MM.1S (cell line): ENCODE measurements around the gene PSMC3.

Source experiments
- DNase-seq: peaks from one replicate; pipeline ENCODE4 v3.0.0-alpha.2; 2015
- H2AFZ ChIP-seq: fragments of 300-600 bp; sonication (generic); 2 replicates; pipeline ENCODE4 v1.6.0; 2016; ENCODE audit warnings: antibody characterized with exemption, low read length
- H3F3A ChIP-seq: fragments of 300-600 bp; sonication (generic); 2 replicates; pipeline ENCODE4 v1.6.1; 2016; ENCODE audit warnings: mild to moderate bottlenecking, antibody characterized with exemption, low read length, moderate library complexity, mixed read lengths; ENCODE audit not compliant: insufficient read depth
- H3K27ac ChIP-seq: fragments of 300-600 bp; sonication (generic); 2 replicates; pipeline ENCODE4 v1.5.1; 2016; ENCODE audit warnings: mild to moderate bottlenecking, low read length
- H3K27me3 ChIP-seq: fragments of 300-600 bp; sonication (generic); replicated peaks from 2 replicates; pipeline ENCODE4 v1.6.0; 2016; ENCODE audit warnings: low read length; ENCODE audit not compliant: insufficient read depth
- H3K36me3 ChIP-seq: fragments of 300-600 bp; sonication (generic); replicated peaks from 2 replicates; pipeline ENCODE4 v1.6.1; 2016; ENCODE audit warnings: mild to moderate bottlenecking, low read length, mixed read lengths; ENCODE audit not compliant: insufficient read depth
- H3K4me1 ChIP-seq: fragments of 300-600 bp; sonication (generic); 2 replicates; pipeline ENCODE4 v1.6.1; 2016; ENCODE audit warnings: low read length, mixed read lengths
- H3K4me2 ChIP-seq: fragments of 300-600 bp; sonication (generic); 2 replicates; pipeline ENCODE4 v1.6.0; 2016; ENCODE audit warnings: low read depth, low read length
- H3K4me3 ChIP-seq: fragments of 300-600 bp; sonication (generic); 2 replicates; pipeline ENCODE4 v1.5.1; 2016; ENCODE audit warnings: low read length, mixed read lengths
- H3K79me2 ChIP-seq: fragments of 300-600 bp; sonication (generic); 2 replicates; pipeline ENCODE4 v1.6.1; 2016; ENCODE audit warnings: mixed run types, low read length, mixed read lengths
- H3K9ac ChIP-seq: fragments of 300-600 bp; sonication (generic); 2 replicates; pipeline ENCODE4 v1.6.1; 2016; ENCODE audit warnings: low read length, mixed read lengths
- H3K9me2 ChIP-seq: fragments of 300-600 bp; sonication (generic); replicated peaks from 2 replicates; pipeline ENCODE4 v1.6.1; 2016; ENCODE audit warnings: mild to moderate bottlenecking, low read length, mixed read lengths; ENCODE audit not compliant: insufficient read depth
- H3K9me3 ChIP-seq: fragments of 300-600 bp; sonication (generic); replicated peaks from 2 replicates; pipeline ENCODE4 v1.6.1; 2016; ENCODE audit warnings: mild to moderate bottlenecking, low read length, mixed read lengths; ENCODE audit not compliant: insufficient read depth
- H4K20me1 ChIP-seq: fragments of 300-600 bp; sonication (generic); 2 replicates; pipeline ENCODE4 v1.6.1; 2016; ENCODE audit warnings: mild to moderate bottlenecking, low read length, moderate library complexity, mixed read lengths; ENCODE audit not compliant: insufficient read depth
- CTCF ChIP-seq: fragments of 300-600 bp; sonication (generic); IDR thresholded peaks from 2 replicates; pipeline ENCODE4 v1.5.1; 2016; ENCODE audit warnings: antibody characterized with exemption, low read length, mixed read lengths
- EZH2 ChIP-seq: fragments of 300-600 bp; sonication (generic); optimal IDR thresholded peaks from 2 replicates; pipeline ENCODE3; 2017; ENCODE audit warnings: low read depth, mild to moderate bottlenecking, antibody characterized with exemption, low read length, mixed read lengths
- EZH2phosphoT487 ChIP-seq: fragments of 300-600 bp; sonication (generic); IDR thresholded peaks from 2 replicates; pipeline ENCODE4 v1.6.1; 2018; ENCODE audit warnings: antibody characterized with exemption, low read length

PSMC3 gene

GRCh38 chr11:47403135-47403534 is 23.1 kb downstream of the PSMC3 start:
- Histone ChIP-seq H3K4me2 (no peak overlapping the region), H3K4me3 (no peak overlapping the region), H3K27me3 (no peaks in the 10 kb centered on the region), H3K4me1 (peaks cover 22% of the 10 kb centered on the region), H3K27ac (no peak overlapping the region), H3K9me3 (no peaks in the 10 kb centered on the region), H3F3A (peaks cover 10% of the 10 kb centered on the region), H3K9me2 (no peaks in the 10 kb centered on the region), H3K79me2 (no peaks in the 10 kb centered on the region), H3K9ac (no peak overlapping the region), H3K36me3 (no peaks in the 10 kb centered on the region), H2AFZ (no peak overlapping the region), H4K20me1 (no peaks in the 10 kb centered on the region)
- no peak for TF ChIP-seq EZH2
- no peak for TF ChIP-seq CTCF
- no peak for TF ChIP-seq EZH2phosphoT487
- no peak for DNase-seq

- H3K27ac ChIP-seq, result no peak overlapping the region
- peak overlapping the region; percentile 51 for H3K4me2 ChIP-seq
- H3K4me3 ChIP-seq, result peak overlapping the region; percentile 43
Measured at GRCh38 chr11:47400768-47401279, 25.4 kb downstream of the PSMC3 start.

GRCh38 chr11:47399860-47400767 is 26.1 kb downstream of the PSMC3 start:
- Histone ChIP-seq H3K79me2 (no peaks in the 10 kb centered on the region), H2AFZ (peak overlapping the region; percentile 65), H3F3A (no peaks in the 10 kb centered on the region), H3K27me3 (no peaks in the 10 kb centered on the region), H3K9me2 (no peaks in the 10 kb centered on the region), H3K4me1 (peaks cover 15% of the 10 kb centered on the region), H4K20me1 (no peaks in the 10 kb centered on the region), H3K27ac (no peak overlapping the region), H3K4me3 (peak overlapping the region; percentile 46), H3K9ac (peak overlapping the region; percentile 31; the same call in 1 of the 2 replicates), H3K9me3 (no peaks in the 10 kb centered on the region), H3K36me3 (no peaks in the 10 kb centered on the region), H3K4me2 (peak overlapping the region; percentile 74)
- DNase-seq, result peak; percentile 21
- TF ChIP-seq EZH2 (no peak), EZH2phosphoT487 (no peak), CTCF (no peak)

More at GRCh38 chr11:47400768-47401279, 25.4 kb downstream of the PSMC3 start:
- Histone ChIP-seq H3K36me3 (no peaks in the 10 kb centered on the region), H3K4me1 (peaks cover 12% of the 10 kb centered on the region; the same call in 1 of the 2 replicates), H3K9me3 (no peaks in the 10 kb centered on the region), H3K27me3 (no peaks in the 10 kb centered on the region), H4K20me1 (no peaks in the 10 kb centered on the region), H3K9ac (no peak overlapping the region), H2AFZ (peak overlapping the region; percentile 41), H3K9me2 (no peaks in the 10 kb centered on the region), H3F3A (no peaks in the 10 kb centered on the region), H3K79me2 (no peaks in the 10 kb centered on the region)
- peak; percentile 25 for DNase-seq
- TF ChIP-seq CTCF, result no peak
- TF ChIP-seq EZH2phosphoT487, result no peak
- TF ChIP-seq EZH2, result no peak
